ENCODE results near the gene EIF5B. TPM values are rescaled to one million over a fixed set of nuclear protein-coding genes. Genes with fewer than 3 reads are reported as not detected.
"Not testable (repeated sequence)": the region's sequence is repeated elsewhere in the genome, so short reads cannot be mapped to it uniquely, and the experiment has no call there.

The EIF5B gene
- total and polyA plus RNA-seq, 4 donors, result 22.9 to 36.2 (median 31.7) TPM

DNA sequence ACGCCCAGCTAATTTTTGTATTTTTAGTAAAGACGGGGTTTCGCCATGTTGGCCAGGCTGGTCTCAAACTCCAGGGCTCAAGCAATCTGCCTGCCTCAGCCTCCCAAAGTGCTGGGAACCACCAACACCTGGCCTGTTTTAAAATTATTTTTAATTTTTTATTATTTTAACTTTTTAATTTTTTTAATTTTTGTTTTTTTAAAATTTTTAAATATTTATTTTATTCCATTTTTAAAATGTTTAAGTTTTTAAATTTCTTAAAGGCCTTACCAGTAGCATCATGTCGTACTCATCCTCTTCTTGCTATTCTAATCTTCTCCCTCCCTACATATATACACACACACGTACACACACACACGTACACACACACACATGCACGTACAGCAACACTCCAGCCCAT is 37.6 kb upstream of the EIF5B start:
- no peaks in the 10 kb centered on the region for H3K4me1 ChIP-seq (ENCODE audit: control insufficient read depth in 5 of 5, insufficient read depth in 5 of 5, low read length in 5 of 5)
- no peaks in the 10 kb centered on the region for H3K9me3 ChIP-seq (ENCODE audit: control insufficient read depth in 4 of 4, insufficient read depth in 3 of 4, low read length in 3 of 4)
- peaks cover 0 to 6% (median 3%) of the 10 kb centered on the region in 4 donors for H3K36me3 ChIP-seq (ENCODE audit: control insufficient read depth in 4 of 4, insufficient read depth in 4 of 4, low read length in 4 of 4)
- no peak overlapping the region for H3K27ac ChIP-seq (ENCODE audit: low read depth in 1 of 2, low read length in 1 of 2)
- ATAC-seq (ENCODE audit: insufficient read depth, low FRiP score), result no peak
- no peaks in the 10 kb centered on the region for H3K27me3 ChIP-seq (ENCODE audit: control insufficient read depth in 3 of 3, insufficient read depth in 3 of 3, low read length in 2 of 3)
- no peak overlapping the region for H3K9ac ChIP-seq (ENCODE audit: insufficient read depth in 1 of 2, low read length in 2 of 2)
- 95 to 97% methylated on average over 7 of the region's 7 CpGs for WGBS, 2 donors
- no peak overlapping the region for H3K4me3 ChIP-seq
- TF ChIP-seq, protein P1, sequence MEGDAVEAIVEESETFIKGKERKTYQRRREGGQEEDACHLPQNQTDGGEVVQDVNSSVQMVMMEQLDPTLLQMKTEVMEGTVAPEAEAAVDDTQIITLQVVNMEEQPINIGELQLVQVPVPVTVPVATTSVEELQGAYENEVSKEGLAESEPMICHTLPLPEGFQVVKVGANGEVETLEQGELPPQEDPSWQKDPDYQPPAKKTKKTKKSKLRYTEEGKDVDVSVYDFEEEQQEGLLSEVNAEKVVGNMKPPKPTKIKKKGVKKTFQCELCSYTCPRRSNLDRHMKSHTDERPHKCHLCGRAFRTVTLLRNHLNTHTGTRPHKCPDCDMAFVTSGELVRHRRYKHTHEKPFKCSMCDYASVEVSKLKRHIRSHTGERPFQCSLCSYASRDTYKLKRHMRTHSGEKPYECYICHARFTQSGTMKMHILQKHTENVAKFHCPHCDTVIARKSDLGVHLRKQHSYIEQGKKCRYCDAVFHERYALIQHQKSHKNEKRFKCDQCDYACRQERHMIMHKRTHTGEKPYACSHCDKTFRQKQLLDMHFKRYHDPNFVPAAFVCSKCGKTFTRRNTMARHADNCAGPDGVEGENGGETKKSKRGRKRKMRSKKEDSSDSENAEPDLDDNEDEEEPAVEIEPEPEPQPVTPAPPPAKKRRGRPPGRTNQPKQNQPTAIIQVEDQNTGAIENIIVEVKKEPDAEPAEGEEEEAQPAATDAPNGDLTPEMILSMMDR (IDR thresholded peaks at IDR 0.05; ENCODE audit: control extremely low read depth, extremely low read depth), result no peak
- no peak for DNase-seq

- not testable (repeated sequence) for H3K4me1 ChIP-seq (ENCODE audit: control insufficient read depth in 5 of 5, insufficient read depth in 5 of 5, low read length in 5 of 5); H3K4me3 ChIP-seq; H3K27ac ChIP-seq (ENCODE audit: low read depth in 1 of 2, low read length in 1 of 2); H3K27me3 ChIP-seq (ENCODE audit: control insufficient read depth in 3 of 3, insufficient read depth in 3 of 3, low read length in 2 of 3); DNase-seq; ATAC-seq (ENCODE audit: insufficient read depth, low FRiP score); H3K9ac ChIP-seq (ENCODE audit: insufficient read depth in 1 of 2, low read length in 2 of 2); H3K36me3 ChIP-seq (ENCODE audit: control insufficient read depth in 4 of 4, insufficient read depth in 4 of 4, low read length in 4 of 4); H3K9me3 ChIP-seq (ENCODE audit: control insufficient read depth in 4 of 4, insufficient read depth in 3 of 4, low read length in 3 of 4)
- WGBS, 2 donors, result 94 to 95% methylated on average over 2 of the region's 2 CpGs
These were observed 36.1 kb upstream of the EIF5B start, which contains the start of gene LYG1 for GRCh38 chr2:99301097-99301496. TSS of gene LYG1 (minus strand) at chr2:99301197. CDS start at chr2:99295670, 5,527 bp downstream.

DNA sequence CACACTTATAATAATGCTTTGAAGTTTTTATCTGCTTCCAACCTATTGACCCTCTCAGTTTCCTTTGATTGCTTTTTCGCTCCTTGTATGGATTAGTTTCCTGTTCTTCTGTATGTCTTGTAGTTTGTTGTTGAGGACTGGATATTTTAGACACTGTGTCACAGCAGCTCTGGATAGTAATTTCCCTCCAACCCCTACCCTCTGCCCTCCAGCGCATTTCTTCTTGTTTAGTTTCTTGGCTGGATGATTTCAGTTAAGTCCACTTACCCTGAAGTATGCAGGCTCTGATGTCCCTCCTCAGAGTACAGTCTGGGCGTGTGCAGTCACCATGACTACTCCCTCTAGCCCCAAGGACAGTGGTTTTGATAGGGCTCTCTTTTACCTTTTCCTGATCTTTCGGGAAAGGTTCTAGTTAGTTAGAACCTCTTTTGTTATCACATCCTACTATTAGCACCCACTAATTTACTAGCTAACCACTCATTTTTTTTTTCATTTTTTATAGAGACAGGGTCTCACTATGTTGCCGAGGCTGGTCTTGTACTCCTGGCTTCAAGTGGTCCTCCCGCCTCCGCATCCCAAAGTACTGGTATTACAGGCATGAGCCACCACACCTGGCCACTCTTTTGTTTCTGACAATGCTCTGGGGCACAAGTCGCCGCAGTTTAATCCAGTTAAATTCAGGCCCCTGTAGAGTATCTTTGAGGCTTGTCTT is 19.9 kb upstream of the EIF5B start:
- DNase-seq (peak in 1 of 3 donors; percentile 10), ATAC-seq (ENCODE audit: insufficient read depth, low FRiP score) (no peak)
- H3K4me1 ChIP-seq (ENCODE audit: control insufficient read depth in 5 of 5, insufficient read depth in 5 of 5, low read length in 5 of 5), result no peaks in the 10 kb centered on the region
- 87 to 94% methylated on average over 9 of the region's 9 CpGs for WGBS, 2 donors
- TF ChIP-seq, protein P1 (IDR thresholded peaks at IDR 0.05; ENCODE audit: control extremely low read depth, extremely low read depth), result no peak
- no peaks in the 10 kb centered on the region for H3K27me3 ChIP-seq (ENCODE audit: control insufficient read depth in 3 of 3, insufficient read depth in 3 of 3, low read length in 2 of 3)
- H3K4me3 ChIP-seq, result no peak overlapping the region
- H3K27ac ChIP-seq (ENCODE audit: low read depth in 1 of 2, low read length in 1 of 2), result no peak overlapping the region
- no peaks in the 10 kb centered on the region for H3K9me3 ChIP-seq (ENCODE audit: control insufficient read depth in 4 of 4, insufficient read depth in 3 of 4, low read length in 3 of 4)
- peaks cover 3 to 26% (median 14%) of the 10 kb centered on the region in 4 donors for H3K36me3 ChIP-seq (ENCODE audit: control insufficient read depth in 4 of 4, insufficient read depth in 4 of 4, low read length in 4 of 4)
- H3K9ac ChIP-seq (ENCODE audit: insufficient read depth in 1 of 2, low read length in 2 of 2), result no peak overlapping the region

- not testable (repeated sequence) for ATAC-seq (ENCODE audit: insufficient read depth, low FRiP score); H3K9ac ChIP-seq (ENCODE audit: insufficient read depth in 1 of 2, low read length in 2 of 2); H3K4me3 ChIP-seq; H3K4me1 ChIP-seq (ENCODE audit: control insufficient read depth in 5 of 5, insufficient read depth in 5 of 5, low read length in 5 of 5); H3K27me3 ChIP-seq (ENCODE audit: control insufficient read depth in 3 of 3, insufficient read depth in 3 of 3, low read length in 2 of 3); H3K27ac ChIP-seq (ENCODE audit: low read depth in 1 of 2, low read length in 1 of 2); DNase-seq; H3K9me3 ChIP-seq (ENCODE audit: control insufficient read depth in 4 of 4, insufficient read depth in 3 of 4, low read length in 3 of 4)
- 97 to 98% methylated on average over 7 of the region's 7 CpGs for WGBS, 2 donors
- peaks cover 3 to 26% (median 15%) of the 10 kb centered on the region in 4 donors for H3K36me3 ChIP-seq (ENCODE audit: control insufficient read depth in 4 of 4, insufficient read depth in 4 of 4, low read length in 4 of 4)
These were observed 19.4 kb upstream of the EIF5B start for GRCh38 chr2:99317873-99318200.
